Activated CD8-positive, alpha-beta memory T cell treated with anti-CD3 and anti-CD28 coated beads, Interleukin-2, amount 10 ng/mL, durations not matched to agents 7 days and 5 days (primary cell): Measurements from ENCODE around the gene CFAP92. TPM values are rescaled to one million over a fixed set of nuclear protein-coding genes. Genes with fewer than 3 reads are reported as not detected.
"Not testable (repeated sequence)": the region's sequence is repeated elsewhere in the genome, so short reads cannot be mapped to it uniquely, and the experiment has no call there.

ENCODE experiments used
- ATAC-seq: fragments of 150-1000 bp; cut with Tn5 transposase; one replicate; pipeline ENCODE4 v1.10.0; 2021; ENCODE audit warnings: moderate library complexity
- CTCF ChIA-PET: fragments of 350-600 bp; sonication (Branson Sonifier 250); formaldehyde crosslinking; loops from one replicate; lab custom pipeline; 2021; ENCODE audit warnings: antibody characterized with exemption; lab: Charles Lee
- DNase-seq: peaks from one replicate; pipeline ENCODE4 v3.0.0-alpha.2; 2020
- H3K27ac Mint-ChIP-seq: one replicate; pipeline ENCODE4 v1.8.0; 2021; ENCODE audit warnings: mild to moderate bottlenecking, mixed read lengths
- H3K27me3 Mint-ChIP-seq: one replicate; pipeline ENCODE4 v1.8.0; 2021; ENCODE audit warnings: mixed read lengths
- H3K36me3 Mint-ChIP-seq: one replicate; pipeline ENCODE4 v1.8.0; 2021; ENCODE audit warnings: mild to moderate bottlenecking, mixed read lengths
- H3K4me1 Mint-ChIP-seq: one replicate; pipeline ENCODE4 v1.8.0; 2021; ENCODE audit warnings: mixed read lengths
- H3K4me3 Mint-ChIP-seq: one replicate; pipeline ENCODE4 v1.8.0; 2021; ENCODE audit warnings: mild to moderate bottlenecking, moderate library complexity, mixed read lengths
- H3K9me3 Mint-ChIP-seq: one replicate; pipeline ENCODE4 v1.8.0; 2022; ENCODE audit warnings: low read depth, mixed read lengths
- total RNA-seq, 2 experiments: library from RNA; stranded (reverse); gene quantifications; one replicate each; pipeline ENCODE4 v1.2.3, GENCODE V29; 2021

The CFAP92 gene
- total RNA-seq, 2 experiments from 2014 or later: 0.12 TPM; not detected in 1

DNA sequence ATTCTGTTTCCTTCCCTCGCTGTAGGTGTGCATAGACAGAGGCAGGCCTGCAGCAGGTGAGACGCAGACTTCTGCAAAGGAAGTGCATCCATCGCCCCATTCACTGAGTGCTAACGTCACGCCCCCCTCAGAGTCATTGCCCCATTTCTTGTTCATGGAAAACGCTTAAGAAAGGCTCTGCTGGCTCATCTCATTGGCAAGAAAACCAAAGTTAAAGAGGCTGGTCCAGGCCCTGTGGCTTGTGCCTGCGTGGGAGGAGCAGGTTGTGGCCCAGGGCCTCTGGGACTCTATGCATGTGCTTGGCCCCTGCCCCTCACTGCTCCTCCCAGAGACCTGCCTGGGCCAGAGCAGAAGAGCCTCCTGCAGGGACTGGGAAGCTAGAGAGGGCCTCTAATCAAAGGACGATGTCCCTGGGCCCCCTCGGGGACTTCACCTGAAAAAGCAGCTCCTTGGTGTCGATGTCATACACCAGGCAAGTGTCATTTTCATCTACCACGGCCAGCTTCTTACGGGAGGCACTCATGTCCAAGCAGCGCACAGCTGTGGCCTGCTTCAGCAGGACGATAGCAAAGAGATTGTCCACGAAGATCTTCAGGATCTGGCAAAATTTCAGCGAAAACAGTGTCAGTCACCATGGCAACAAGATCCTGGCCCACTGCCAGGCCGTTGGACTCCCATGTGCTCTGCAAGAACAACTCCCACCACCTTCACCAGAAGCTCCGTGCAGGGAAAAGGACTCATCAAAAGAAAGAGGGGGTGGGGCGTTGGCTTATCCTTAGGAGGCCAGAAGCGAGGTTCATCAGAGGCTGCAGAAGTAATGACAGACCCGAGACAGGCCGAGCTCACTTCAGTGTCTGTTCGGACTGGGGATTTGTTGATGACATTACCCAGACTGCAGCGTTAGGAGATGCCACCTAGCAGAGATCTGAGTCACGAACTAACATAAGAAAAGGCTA is 128.7 kb downstream of the CFAP92 start:
- ATAC-seq: not testable (repeated sequence)
- CTCF ChIA-PET: interaction anchor here (1.6 to 2.9 kb wide), 3 partner anchors 10 to 19 kb away, joined by 3 to 8 read pairs (median 7); no protein-coding TSS in a partner anchor

DNA sequence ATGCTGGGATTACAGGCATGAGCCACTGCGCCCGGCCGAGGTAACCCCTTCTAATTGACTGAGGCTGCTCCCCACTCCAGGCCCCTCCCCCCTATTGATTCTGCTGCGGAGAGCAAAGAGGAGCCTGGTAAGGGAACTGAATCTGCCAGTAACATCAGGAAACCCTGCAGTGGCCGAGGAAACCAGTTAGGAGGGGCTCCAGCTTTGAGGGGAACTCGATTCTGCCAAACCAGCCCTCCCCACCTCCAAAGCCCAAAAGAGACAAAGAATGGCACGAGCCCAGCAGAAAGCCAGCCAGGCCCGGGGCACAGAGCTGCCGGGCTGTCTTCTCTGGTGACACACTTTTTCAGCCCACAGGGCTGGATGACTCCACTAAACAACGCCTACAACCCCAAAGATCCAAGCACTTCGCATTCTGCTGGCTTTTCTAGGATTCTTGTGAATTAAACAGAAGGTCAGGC is 129.5 kb downstream of the CFAP92 start:
- H3K27ac Mint-ChIP-seq: no peak overlapping the region
- no peaks in the 10 kb centered on the region for H3K27me3 Mint-ChIP-seq
- DNase-seq: no peak
- ATAC-seq: no peak
- H3K36me3 Mint-ChIP-seq: peaks cover 16% of the 10 kb centered on the region
- CTCF ChIA-PET: interaction anchor here (1.5 to 1.6 kb wide), 2 partner anchors 17 to 19 kb away, joined by 3 read pairs; no protein-coding TSS in a partner anchor
- H3K4me3 Mint-ChIP-seq: no peak overlapping the region
- H3K9me3 Mint-ChIP-seq: peaks cover 10% of the 10 kb centered on the region
- peaks cover 5% of the 10 kb centered on the region for H3K4me1 Mint-ChIP-seq

More for the DNA sequence above, 128.7 kb downstream of the CFAP92 start:
- not testable (repeated sequence) for H3K9me3 Mint-ChIP-seq, H3K27ac Mint-ChIP-seq, H3K27me3 Mint-ChIP-seq, H3K36me3 Mint-ChIP-seq, DNase-seq, H3K4me1 Mint-ChIP-seq, H3K4me3 Mint-ChIP-seq

DNA sequence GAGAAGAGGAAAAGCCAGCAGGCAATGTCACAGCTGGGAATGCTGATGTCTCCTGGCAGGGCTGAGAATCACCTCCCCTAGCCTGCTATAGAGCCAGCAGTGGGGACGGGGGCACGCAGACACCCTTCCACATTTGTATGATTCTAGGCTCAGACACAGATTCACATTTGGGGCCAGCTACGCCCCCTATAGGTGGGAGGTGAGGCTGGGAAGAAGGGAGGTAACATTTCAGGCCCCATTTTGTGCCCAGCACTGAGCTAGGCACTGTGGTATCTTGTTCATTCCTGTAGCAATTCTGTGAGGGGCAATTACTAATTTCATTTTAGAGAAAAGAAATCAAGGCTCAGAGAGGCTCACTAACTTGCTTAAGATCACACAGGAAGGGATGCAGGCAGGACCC is 130.3 kb downstream of the CFAP92 start:
- Mint-ChIP-seq H3K9me3 (peaks cover 15% of the 10 kb centered on the region), H3K27me3 (no peaks in the 10 kb centered on the region), H3K4me1 (peaks cover 5% of the 10 kb centered on the region), H3K4me3 (no peak overlapping the region), H3K36me3 (peaks cover 23% of the 10 kb centered on the region), H3K27ac (no peak overlapping the region)
- ATAC-seq (no peak), DNase-seq (no peak)
- CTCF ChIA-PET: interaction anchor here (1.0 to 1.6 kb wide), 3 partner anchors 18 to 63 kb away, joined by 3 read pairs; no protein-coding TSS in a partner anchor

DNA sequence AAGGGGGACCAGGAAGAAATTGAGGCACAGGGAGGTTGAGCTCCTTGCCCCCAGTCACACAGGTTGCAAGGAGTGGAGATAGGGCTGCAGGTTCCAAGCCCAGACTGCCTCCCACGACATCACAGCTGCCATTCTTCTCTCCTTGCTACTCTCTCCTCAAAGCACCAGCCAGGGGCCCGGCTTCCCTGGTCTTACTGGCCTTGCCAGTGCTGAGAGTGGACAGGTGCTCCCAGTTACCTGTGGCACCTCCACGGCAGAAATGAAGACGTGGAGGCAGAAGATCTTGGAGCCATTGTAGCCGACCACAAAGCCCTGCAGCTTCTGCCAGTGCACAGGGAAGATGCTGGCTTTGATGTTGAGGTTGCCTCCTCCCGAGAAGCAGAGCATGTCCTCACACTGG is 132.4 kb downstream of the CFAP92 start:
- no peak overlapping the region for H3K27ac Mint-ChIP-seq
- H3K9me3 Mint-ChIP-seq: peaks cover 24% of the 10 kb centered on the region
- no peaks in the 10 kb centered on the region for H3K27me3 Mint-ChIP-seq
- DNase-seq (no peak), ATAC-seq (no peak)
- peaks cover 26% of the 10 kb centered on the region for H3K36me3 Mint-ChIP-seq
- CTCF ChIA-PET: no interaction called here
- H3K4me3 Mint-ChIP-seq: no peak overlapping the region
- no peaks in the 10 kb centered on the region for H3K4me1 Mint-ChIP-seq

Other genes with a start within 250 kb of the CFAP92 start
- gene ACAD9, start 114.5 kb downstream of the CFAP92 start, total RNA-seq: 10 to 100 TPM; 61.2 to 68.2 TPM
- gene EFCC1, start 7.2 kb upstream of the CFAP92 start, total RNA-seq: under 1 TPM; 0.09 to 0.12 TPM
- gene GP9, start 66.7 kb upstream of the CFAP92 start, total RNA-seq: not detected
- 10 to 100 TPM; 33.7 to 36.1 TPM for gene RAB43, start 127.7 kb upstream of the CFAP92 start, total RNA-seq
- 10 to 100 TPM; 44.4 to 75.9 TPM for gene ISY1, start 167.0 kb upstream of the CFAP92 start, total RNA-seq
- 100 to 1,000 TPM; 270 to 330 TPM for gene CNBP, start 189.8 kb upstream of the CFAP92 start, total RNA-seq